ENCODE data around the gene PNPLA6. TPM values are rescaled to one million over a fixed set of nuclear protein-coding genes. Genes with fewer than 3 reads are reported as not detected.

PNPLA6 gene
- total RNA-seq, 1 experiment from 2014 or later, result 60.1 TPM

GRCh38 chr19:7607212-7607873, 71.8 kb downstream of the PNPLA6 start:
- no peaks in the 10 kb centered on the region for H3K27me3 Mint-ChIP-seq (ENCODE audit: unreplicated experiment)
- intact Hi-C loops (cut with micrococcal nuclease; ENCODE audit: unreplicated experiment), result no loop called here
- TF ChIP-seq, protein P1, sequence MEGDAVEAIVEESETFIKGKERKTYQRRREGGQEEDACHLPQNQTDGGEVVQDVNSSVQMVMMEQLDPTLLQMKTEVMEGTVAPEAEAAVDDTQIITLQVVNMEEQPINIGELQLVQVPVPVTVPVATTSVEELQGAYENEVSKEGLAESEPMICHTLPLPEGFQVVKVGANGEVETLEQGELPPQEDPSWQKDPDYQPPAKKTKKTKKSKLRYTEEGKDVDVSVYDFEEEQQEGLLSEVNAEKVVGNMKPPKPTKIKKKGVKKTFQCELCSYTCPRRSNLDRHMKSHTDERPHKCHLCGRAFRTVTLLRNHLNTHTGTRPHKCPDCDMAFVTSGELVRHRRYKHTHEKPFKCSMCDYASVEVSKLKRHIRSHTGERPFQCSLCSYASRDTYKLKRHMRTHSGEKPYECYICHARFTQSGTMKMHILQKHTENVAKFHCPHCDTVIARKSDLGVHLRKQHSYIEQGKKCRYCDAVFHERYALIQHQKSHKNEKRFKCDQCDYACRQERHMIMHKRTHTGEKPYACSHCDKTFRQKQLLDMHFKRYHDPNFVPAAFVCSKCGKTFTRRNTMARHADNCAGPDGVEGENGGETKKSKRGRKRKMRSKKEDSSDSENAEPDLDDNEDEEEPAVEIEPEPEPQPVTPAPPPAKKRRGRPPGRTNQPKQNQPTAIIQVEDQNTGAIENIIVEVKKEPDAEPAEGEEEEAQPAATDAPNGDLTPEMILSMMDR (IDR thresholded peaks at IDR 0.05; ENCODE audit: unreplicated experiment), result no peak
- no peak overlapping the region for H3K4me3 Mint-ChIP-seq (ENCODE audit: low read depth, unreplicated experiment)
- no peak for DNase-seq
- no peaks in the 10 kb centered on the region for H3K9me3 Mint-ChIP-seq (ENCODE audit: low read depth, unreplicated experiment)
- CTCF ChIA-PET, result interaction anchor here (0.6 kb wide), 1 partner anchor 22 kb away, joined by 7 read pairs; the partner anchor contains the start of genes PET100 and XAB2
- H3K27ac Mint-ChIP-seq (ENCODE audit: unreplicated experiment), result no peak overlapping the region
- no TSS peak for BruUV-seq (replicated peaks)
- H3K36me3 Mint-ChIP-seq (ENCODE audit: insufficient read depth, unreplicated experiment), result peaks cover 24% of the 10 kb centered on the region
- no peaks in the 10 kb centered on the region for H3K4me1 Mint-ChIP-seq (ENCODE audit: low read depth, unreplicated experiment)

- Mint-ChIP-seq H3K9me3 (ENCODE audit: low read depth, unreplicated experiment) (no peaks in the 10 kb centered on the region), H3K4me1 (ENCODE audit: low read depth, unreplicated experiment) (no peaks in the 10 kb centered on the region), H3K36me3 (ENCODE audit: insufficient read depth, unreplicated experiment) (peaks cover 24% of the 10 kb centered on the region), H3K27ac (ENCODE audit: unreplicated experiment) (no peak overlapping the region), H3K27me3 (ENCODE audit: unreplicated experiment) (no peaks in the 10 kb centered on the region), H3K4me3 (ENCODE audit: low read depth, unreplicated experiment) (no peak overlapping the region)
- no TSS peak for BruUV-seq (replicated peaks)
- TF ChIP-seq, protein P1 (IDR thresholded peaks at IDR 0.05; ENCODE audit: unreplicated experiment), result no peak
- DNase-seq, result no peak
- CTCF ChIA-PET, result interaction anchor here (0.6 kb wide), 1 partner anchor 22 kb away, joined by 7 read pairs; the partner anchor contains the start of genes PET100 and XAB2
- intact Hi-C loops (cut with micrococcal nuclease; ENCODE audit: unreplicated experiment), result no loop called here
These were observed 72.5 kb downstream of the PNPLA6 start for GRCh38 chr19:7607874-7608560.

DNA sequence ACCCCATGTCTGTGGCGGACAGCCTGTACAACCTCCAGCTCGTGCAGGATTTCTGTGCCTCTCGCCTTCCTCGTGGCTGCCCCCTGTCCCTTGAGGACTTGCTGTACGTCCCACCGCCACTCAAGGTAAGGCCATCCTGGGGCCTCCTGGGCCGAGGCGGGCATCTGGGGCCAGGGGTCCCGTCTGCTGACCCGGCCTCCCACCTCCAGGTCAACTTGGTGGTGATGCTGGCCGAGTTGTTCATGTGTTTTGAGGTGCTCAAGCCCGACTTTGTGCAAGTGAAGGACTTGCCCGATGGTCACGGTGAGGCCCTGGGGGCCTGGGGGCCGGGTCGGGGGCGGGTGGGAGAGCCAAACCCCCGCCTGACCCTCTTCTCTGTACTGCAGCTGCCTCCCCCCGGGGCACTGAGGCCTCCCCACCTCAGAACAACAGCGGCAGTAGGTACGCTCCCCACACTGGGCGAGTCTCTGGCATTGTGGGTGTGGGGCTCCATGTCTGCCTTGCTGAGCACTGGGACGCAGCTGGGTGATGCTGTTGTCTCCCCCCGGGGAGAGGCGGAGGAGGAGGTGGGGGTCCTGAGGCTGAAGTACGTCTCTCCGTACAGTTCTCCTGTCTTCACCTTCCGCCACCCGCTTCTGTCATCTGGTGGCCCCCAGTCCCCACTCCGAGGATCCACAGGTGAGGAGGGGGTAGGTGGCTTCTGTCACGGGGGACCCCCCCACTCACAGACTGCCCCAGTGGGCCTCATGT, 75.1 kb downstream of the PNPLA6 start:
- Mint-ChIP-seq H3K27ac (ENCODE audit: unreplicated experiment) (no peak overlapping the region), H3K4me1 (ENCODE audit: low read depth, unreplicated experiment) (no peaks in the 10 kb centered on the region), H3K4me3 (ENCODE audit: low read depth, unreplicated experiment) (no peak overlapping the region), H3K27me3 (ENCODE audit: unreplicated experiment) (no peaks in the 10 kb centered on the region), H3K9me3 (ENCODE audit: low read depth, unreplicated experiment) (no peaks in the 10 kb centered on the region), H3K36me3 (ENCODE audit: insufficient read depth, unreplicated experiment) (peaks cover 29% of the 10 kb centered on the region)
- TF ChIP-seq, protein P1 (IDR thresholded peaks at IDR 0.05; ENCODE audit: unreplicated experiment), result no peak
- CTCF ChIA-PET, result interaction anchor here (0.7 kb wide), 1 partner anchor 43 kb away, joined by 5 read pairs; no protein-coding TSS in a partner anchor
- intact Hi-C loops (cut with micrococcal nuclease; ENCODE audit: unreplicated experiment), result no loop called here
- no peak for DNase-seq
- BruUV-seq (replicated peaks), result no TSS peak

Other genes starting within 250 kb of the PNPLA6 start
- gene INSR, start 241.3 kb upstream of the PNPLA6 start, total RNA-seq (2022), result 7.4 and 8.4 TPM in 2 replicates
- 31.9 and 34.9 TPM in 2 replicates for gene ARHGEF18, start 186.8 kb upstream of the PNPLA6 start, total RNA-seq (2022)
- gene PEX11G, start 46.7 kb upstream of the PNPLA6 start, total RNA-seq (2022), result 1.3 and 3.4 TPM in 2 replicates
- 22.6 and 23.8 TPM in 2 replicates for gene ZNF358, start 19.6 kb upstream of the PNPLA6 start, total RNA-seq (2022)
- gene MCOLN1, start 13.1 kb upstream of the PNPLA6 start, total RNA-seq (2022), result 13.1 TPM in 2 replicates
- gene CAMSAP3, start 60.1 kb downstream of the PNPLA6 start, total RNA-seq (2022), result 26.0 and 30.3 TPM in 2 replicates
- gene XAB2, start 93.8 kb downstream of the PNPLA6 start, total RNA-seq (2022), result 33.0 and 36.5 TPM in 2 replicates
- 77.6 and 81.3 TPM in 2 replicates for gene PET100, start 94.1 kb downstream of the PNPLA6 start, total RNA-seq (2022)
- gene PCP2, start 98.0 kb downstream of the PNPLA6 start, total RNA-seq (2022), result not detected in 2 replicates
- gene STXBP2, start 101.4 kb downstream of the PNPLA6 start, total RNA-seq (2022), result 132 and 150 TPM in 2 replicates
- gene RETN, start 133.3 kb downstream of the PNPLA6 start, total RNA-seq (2022), result not detected in 2 replicates
- gene MCEMP1, start 141.4 kb downstream of the PNPLA6 start, total RNA-seq (2022), result not detected in 2 replicates
- gene TRAPPC5, start 145.1 kb downstream of the PNPLA6 start, total RNA-seq (2022), result 82.4 and 87.3 TPM in 2 replicates
- gene FCER2, start 166.4 kb downstream of the PNPLA6 start, total RNA-seq (2022), result not detected in 2 replicates
- not detected in 2 replicates for gene CLEC4G, start 196.4 kb downstream of the PNPLA6 start, total RNA-seq (2022)
- gene CD209, start 211.8 kb downstream of the PNPLA6 start, total RNA-seq (2022), result not detected in 2 replicates
- not detected in 2 replicates for gene CLEC4M, start 227.5 kb downstream of the PNPLA6 start, total RNA-seq (2022)

Measured in Calu3 (cell line).